Smooth muscle cell (in vitro differentiated cells): ENCODE results near the gene ZPBP2. TPM values are rescaled to one million over a fixed set of nuclear protein-coding genes. Genes with fewer than 3 reads are reported as not detected.

Experiments
- DNase-seq: peaks from one replicate; lab custom pipeline; 2025; ENCODE audit not compliant: unreplicated experiment; lab: John Stamatoyannopoulos, UW
- H2AFZ ChIP-seq: fragments of 200-600 bp; sonication (generic); 2 replicates; pipeline ENCODE4 v1.6.0; 2016; ENCODE audit warnings: antibody characterized with exemption, low read depth, mild to moderate bottlenecking
- H3F3A ChIP-seq: fragments of 200-600 bp; sonication (generic); 2 replicates; pipeline ENCODE4 v1.6.0; 2017; ENCODE audit warnings: antibody characterized with exemption, low read depth
- H3K27ac ChIP-seq: fragments of 200-600 bp; sonication (generic); 2 replicates; pipeline ENCODE4 v1.5.1; 2016; ENCODE audit warnings: low read depth, mild to moderate bottlenecking
- H3K27me3 ChIP-seq: fragments of 200-600 bp; sonication (generic); 2 replicates; pipeline ENCODE4 v1.6.1; 2016; ENCODE audit warnings: low read depth, mild to moderate bottlenecking
- H3K36me3 ChIP-seq: fragments of 200-600 bp; sonication (generic); 2 replicates; pipeline ENCODE4 v1.5.1; 2016; ENCODE audit warnings: low read depth
- H3K4me1 ChIP-seq: fragments of 200-600 bp; sonication (generic); 2 replicates; pipeline ENCODE4 v1.5.1; 2016; ENCODE audit warnings: low read depth
- H3K4me2 ChIP-seq: fragments of 200-600 bp; sonication (generic); 2 replicates; pipeline ENCODE4 v1.6.0; 2016; ENCODE audit warnings: mild to moderate bottlenecking
- H3K4me3 ChIP-seq: fragments of 200-600 bp; sonication (generic); 2 replicates; pipeline ENCODE4 v1.5.1; 2016; ENCODE audit warnings: mild to moderate bottlenecking
- H3K79me2 ChIP-seq: fragments of 200-600 bp; sonication (generic); 2 replicates; pipeline ENCODE4 v1.6.0; 2016; ENCODE audit warnings: low read depth, mild to moderate bottlenecking
- H3K9ac ChIP-seq: fragments of 200-600 bp; sonication (generic); 2 replicates; pipeline ENCODE4 v1.6.0; 2016; ENCODE audit warnings: low read depth
- H3K9me3 ChIP-seq: fragments of 200-600 bp; sonication (generic); replicated peaks from 2 replicates; pipeline ENCODE4 v1.5.1; 2016; ENCODE audit warnings: low read depth
- H4K20me1 ChIP-seq: fragments of 200-600 bp; sonication (generic); 2 replicates; pipeline ENCODE4 v1.6.0; 2016; ENCODE audit warnings: low read depth
- WGBS: methylation state at CpG from one replicate; pipeline ENCODE4 v1.1.7; 2016; ENCODE audit warnings: low lambda C conversion rate; 5-methylcytosine and 5-hydroxymethylcytosine counted together
- polyA plus RNA-seq: library from polyadenylated mRNA; unstranded; fragments of >200 nt; fragmentation: Nextera tagmentation; extraction: Ambion mirVana; gene quantifications from 2 replicates; pipeline ENCODE4 v1.2.1, GENCODE V29; 2016
- total RNA-seq: library from RNA; depleted of rRNA; stranded (reverse); fragments of >200 nt; gene quantifications from 2 replicates; pipeline ENCODE4 v1.2.3, GENCODE V29; 2014
- TF ChIP-seq, protein P1 (sequence below): fragments of 200-600 bp; sonication (generic); IDR thresholded peaks from 2 replicates; pipeline ENCODE4 v1.5.1; 2017; ENCODE audit warnings: borderline replicate concordance, mild to moderate bottlenecking, antibody characterized with exemption; ENCODE audit not compliant: insufficient read depth, poor library complexity, severe bottlenecking

The ZPBP2 gene
- total and polyA plus RNA-seq, 2 experiments from 2014 or later, result not detected

GRCh38 chr17:39887078-39887477, 19.1 kb downstream of the ZPBP2 start:
- Histone ChIP-seq H4K20me1 (no peaks in the 10 kb centered on the region), H3K27me3 (peaks cover 56% of the 10 kb centered on the region), H3K9ac (no peak overlapping the region), H3K4me2 (no peak overlapping the region), H3F3A (no peaks in the 10 kb centered on the region), H2AFZ (no peak overlapping the region), H3K9me3 (no peaks in the 10 kb centered on the region), H3K4me1 (no peaks in the 10 kb centered on the region), H3K4me3 (no peak overlapping the region), H3K27ac (no peak overlapping the region), H3K36me3 (no peaks in the 10 kb centered on the region), H3K79me2 (no peaks in the 10 kb centered on the region)
- TF ChIP-seq, protein P1, sequence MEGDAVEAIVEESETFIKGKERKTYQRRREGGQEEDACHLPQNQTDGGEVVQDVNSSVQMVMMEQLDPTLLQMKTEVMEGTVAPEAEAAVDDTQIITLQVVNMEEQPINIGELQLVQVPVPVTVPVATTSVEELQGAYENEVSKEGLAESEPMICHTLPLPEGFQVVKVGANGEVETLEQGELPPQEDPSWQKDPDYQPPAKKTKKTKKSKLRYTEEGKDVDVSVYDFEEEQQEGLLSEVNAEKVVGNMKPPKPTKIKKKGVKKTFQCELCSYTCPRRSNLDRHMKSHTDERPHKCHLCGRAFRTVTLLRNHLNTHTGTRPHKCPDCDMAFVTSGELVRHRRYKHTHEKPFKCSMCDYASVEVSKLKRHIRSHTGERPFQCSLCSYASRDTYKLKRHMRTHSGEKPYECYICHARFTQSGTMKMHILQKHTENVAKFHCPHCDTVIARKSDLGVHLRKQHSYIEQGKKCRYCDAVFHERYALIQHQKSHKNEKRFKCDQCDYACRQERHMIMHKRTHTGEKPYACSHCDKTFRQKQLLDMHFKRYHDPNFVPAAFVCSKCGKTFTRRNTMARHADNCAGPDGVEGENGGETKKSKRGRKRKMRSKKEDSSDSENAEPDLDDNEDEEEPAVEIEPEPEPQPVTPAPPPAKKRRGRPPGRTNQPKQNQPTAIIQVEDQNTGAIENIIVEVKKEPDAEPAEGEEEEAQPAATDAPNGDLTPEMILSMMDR, result no peak
- DNase-seq, result no peak

DNA sequence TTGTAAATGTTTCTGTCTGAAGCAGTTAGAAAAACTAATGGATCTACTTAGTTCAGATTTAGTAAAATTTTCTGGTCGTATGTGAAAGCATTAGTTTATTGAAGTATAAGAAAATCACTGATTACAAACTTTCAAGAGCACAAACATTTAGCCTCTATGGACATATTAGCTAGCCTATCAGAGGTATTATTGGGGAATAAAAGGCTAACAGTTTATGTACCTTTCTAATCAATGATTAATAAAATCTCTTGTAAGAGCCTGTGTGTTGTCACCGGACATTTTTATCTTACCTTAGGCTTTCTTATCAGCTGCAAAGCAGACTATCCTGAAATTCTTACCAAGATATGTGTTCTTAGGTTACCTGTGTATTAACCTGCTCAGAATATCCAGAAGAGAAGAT, 21.2 kb downstream of the ZPBP2 start:
- H3K27me3 ChIP-seq, result peaks cover 59% of the 10 kb centered on the region
- WGBS, result 83% methylated on average over 2 of the region's 2 CpGs

GRCh38 chr17:39894681-39895376, 26.8 kb downstream of the ZPBP2 start:
- Histone ChIP-seq H3K79me2 (no peaks in the 10 kb centered on the region), H2AFZ (no peak overlapping the region), H3K9me3 (no peaks in the 10 kb centered on the region), H3K4me2 (no peak overlapping the region), H3K36me3 (no peaks in the 10 kb centered on the region), H3K4me1 (no peaks in the 10 kb centered on the region), H3F3A (no peaks in the 10 kb centered on the region), H4K20me1 (no peaks in the 10 kb centered on the region), H3K4me3 (no peak overlapping the region), H3K27me3 (peaks cover 23% of the 10 kb centered on the region), H3K9ac (no peak overlapping the region), H3K27ac (no peak overlapping the region)
- no peak for DNase-seq
- 63% methylated on average over 3 of the region's 3 CpGs for WGBS
- TF ChIP-seq, protein P1, result no peak

More for the DNA sequence above, 21.2 kb downstream of the ZPBP2 start:
- H3K4me2 ChIP-seq, result no peak overlapping the region
- H3K27ac ChIP-seq, result no peak overlapping the region
- TF ChIP-seq, protein P1, result no peak
- no peaks in the 10 kb centered on the region for H3F3A ChIP-seq
- no peaks in the 10 kb centered on the region for H3K4me1 ChIP-seq
- no peak for DNase-seq
- H4K20me1 ChIP-seq, result no peaks in the 10 kb centered on the region
- no peaks in the 10 kb centered on the region for H3K9me3 ChIP-seq
- no peak overlapping the region for H3K9ac ChIP-seq
- no peak overlapping the region for H3K4me3 ChIP-seq
- no peaks in the 10 kb centered on the region for H3K79me2 ChIP-seq
- no peak overlapping the region for H2AFZ ChIP-seq
- no peaks in the 10 kb centered on the region for H3K36me3 ChIP-seq

DNA sequence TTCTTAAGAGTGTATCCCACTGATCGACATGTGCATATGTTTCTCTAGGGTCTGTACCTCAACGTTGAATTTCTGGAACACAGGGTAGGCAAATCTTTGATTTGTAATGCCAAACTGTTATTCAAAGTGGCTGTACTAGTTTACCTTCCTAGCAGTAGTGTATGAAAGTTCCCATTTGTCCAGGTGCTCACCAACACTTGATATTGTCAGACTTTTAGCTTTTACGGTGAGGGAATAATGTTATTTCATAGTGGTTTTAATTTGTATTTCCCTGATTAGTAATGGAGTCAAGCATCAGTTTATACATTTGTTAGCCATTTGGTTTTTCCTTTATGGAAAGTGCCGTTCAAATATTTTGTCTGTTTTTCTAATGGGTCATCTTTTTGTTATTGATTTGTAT, 30.1 kb downstream of the ZPBP2 start:
- Histone ChIP-seq H3K27ac (no peak overlapping the region), H3K79me2 (no peaks in the 10 kb centered on the region), H3K27me3 (peaks cover 4% of the 10 kb centered on the region), H3K4me1 (no peaks in the 10 kb centered on the region), H3K4me3 (no peak overlapping the region), H3K9me3 (no peaks in the 10 kb centered on the region), H4K20me1 (no peaks in the 10 kb centered on the region), H3K9ac (no peak overlapping the region), H3K4me2 (no peak overlapping the region), H2AFZ (no peak overlapping the region), H3K36me3 (no peaks in the 10 kb centered on the region), H3F3A (no peaks in the 10 kb centered on the region)
- DNase-seq, result no peak
- WGBS, result 98% methylated on average over 4 of the region's 4 CpGs
- TF ChIP-seq, protein P1, result no peak
